ENCODE measurements around the gene CAMK1.

Gene CAMK1

DNA sequence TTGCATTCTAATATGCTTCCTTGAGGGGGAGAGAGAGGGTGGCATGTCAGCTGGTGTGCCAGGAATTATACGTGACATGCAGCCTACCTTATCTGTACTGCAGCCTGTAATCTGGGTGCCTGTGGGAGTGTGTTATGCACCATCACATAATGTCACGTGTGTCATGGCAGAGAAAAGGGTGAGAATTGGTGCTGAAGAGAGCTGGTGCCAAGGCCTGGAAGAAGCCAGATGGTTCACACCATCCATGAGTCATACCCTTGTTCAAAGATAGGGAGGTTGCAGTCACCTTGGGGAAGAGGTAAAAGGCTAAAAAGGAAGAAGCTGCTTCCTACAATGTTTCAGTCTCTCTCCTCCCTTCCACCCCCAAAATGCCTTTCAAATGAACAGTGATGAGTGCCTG lies 32.9 kb downstream of the CAMK1 start:
- DNase-seq (ENCODE audit: low read depth): no peak

DNA sequence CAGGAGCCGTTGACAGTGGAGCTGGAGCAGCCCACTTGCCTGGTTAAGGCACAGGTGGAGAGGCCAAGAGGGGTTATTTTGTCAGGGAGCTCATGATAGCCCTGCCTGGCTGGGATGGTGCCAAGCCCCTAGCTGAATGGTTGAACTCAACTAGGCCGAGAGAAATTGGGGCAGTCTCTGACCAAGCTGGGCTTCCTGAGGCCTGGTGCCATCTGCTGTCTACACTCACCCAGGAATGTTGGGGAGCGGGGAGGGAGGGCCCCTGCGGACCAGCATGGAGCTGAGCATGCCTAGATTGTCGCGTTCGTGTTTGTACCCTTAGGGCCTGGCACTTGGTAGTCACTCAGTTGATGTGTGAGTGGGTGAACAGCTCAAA lies 37.0 kb downstream of the CAMK1 start:
- no peak for DNase-seq (ENCODE audit: low read depth)

DNA sequence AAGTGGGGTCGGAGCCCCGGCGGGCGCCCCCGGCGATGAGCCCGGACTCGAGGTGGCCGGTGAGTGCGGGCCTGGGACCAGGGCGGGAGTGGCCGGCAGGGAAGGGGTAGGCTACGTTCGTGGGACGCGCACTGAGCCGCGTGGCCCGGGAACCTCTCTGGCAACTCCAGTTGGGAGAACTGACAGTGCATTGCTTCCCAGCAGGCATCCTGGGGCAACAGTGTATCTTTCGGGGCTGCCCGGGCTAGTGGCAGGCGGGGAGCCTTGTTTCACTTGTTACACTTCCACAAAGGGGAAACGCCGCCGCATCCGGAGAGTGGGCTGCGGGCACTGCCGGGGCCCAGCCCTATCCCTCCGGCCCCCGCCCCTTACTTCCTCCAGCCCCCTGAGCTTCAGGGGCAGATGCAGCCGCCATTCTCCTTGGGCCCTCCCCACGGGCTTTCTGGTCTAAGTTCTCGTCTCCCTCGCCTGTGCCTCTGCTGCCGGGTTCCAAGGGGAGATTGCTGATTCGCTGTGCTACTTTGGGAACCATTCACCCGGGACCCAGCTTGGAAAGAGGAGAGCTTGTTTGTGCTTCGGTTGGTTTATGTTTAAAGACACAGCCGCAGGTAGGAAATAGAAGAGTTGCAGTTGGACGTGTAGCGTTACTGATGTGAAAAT lies 37.5 kb downstream of the CAMK1 start:
- DNase-seq (ENCODE audit: low read depth): no peak

DNA sequence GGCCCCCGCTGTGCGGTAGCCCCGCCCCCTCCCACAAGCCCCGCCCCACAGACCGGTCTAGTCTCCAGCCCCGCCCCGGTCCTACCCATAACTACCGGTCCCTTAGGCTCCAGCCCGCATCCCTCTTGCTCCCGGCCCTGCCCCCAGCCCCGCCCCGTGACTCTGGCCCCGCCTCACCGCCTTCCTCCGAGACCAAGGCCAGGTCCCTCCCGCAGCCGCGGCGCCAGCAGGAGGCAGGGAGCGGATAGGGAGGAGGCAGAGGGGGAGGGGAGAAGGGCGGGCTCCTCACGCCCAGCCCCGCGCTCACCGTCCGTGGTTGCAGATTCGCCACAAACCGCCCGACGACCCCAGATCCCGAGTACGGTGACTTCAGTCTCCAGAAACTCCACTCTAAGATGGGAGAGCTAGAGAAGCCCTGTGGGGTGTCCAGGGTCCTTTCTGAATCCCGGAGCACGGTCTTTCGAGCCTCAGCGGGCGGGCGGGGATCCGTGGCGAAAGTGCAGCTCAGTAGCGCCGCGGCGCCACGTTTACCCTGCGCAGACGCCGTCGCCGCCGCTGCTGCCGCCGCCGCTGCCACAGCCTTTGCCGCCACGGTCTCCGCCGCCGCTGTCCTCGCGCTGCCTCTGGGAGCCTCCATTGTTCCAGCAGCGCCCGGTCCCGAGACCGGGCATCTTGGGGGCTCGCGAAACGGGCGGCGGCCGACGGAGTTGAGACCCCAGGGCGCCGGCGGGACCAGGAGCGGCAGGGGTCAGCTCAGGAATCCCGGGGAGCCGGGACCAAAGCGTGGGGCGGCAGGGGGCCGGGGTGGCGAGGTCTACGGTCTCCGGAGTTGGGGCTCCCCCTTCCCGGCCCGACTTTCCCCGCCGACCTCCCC lies 38.3 kb downstream of the CAMK1 start, which contains the start of gene BRPF1:
Gene BRPF1 (plus strand): TSS at position 530 of the 874 bp plus-strand sequence. CDS start 2,406 bp downstream, outside the sequence.
- DNase-seq (ENCODE audit: low read depth): peak; percentile 92

DNA sequence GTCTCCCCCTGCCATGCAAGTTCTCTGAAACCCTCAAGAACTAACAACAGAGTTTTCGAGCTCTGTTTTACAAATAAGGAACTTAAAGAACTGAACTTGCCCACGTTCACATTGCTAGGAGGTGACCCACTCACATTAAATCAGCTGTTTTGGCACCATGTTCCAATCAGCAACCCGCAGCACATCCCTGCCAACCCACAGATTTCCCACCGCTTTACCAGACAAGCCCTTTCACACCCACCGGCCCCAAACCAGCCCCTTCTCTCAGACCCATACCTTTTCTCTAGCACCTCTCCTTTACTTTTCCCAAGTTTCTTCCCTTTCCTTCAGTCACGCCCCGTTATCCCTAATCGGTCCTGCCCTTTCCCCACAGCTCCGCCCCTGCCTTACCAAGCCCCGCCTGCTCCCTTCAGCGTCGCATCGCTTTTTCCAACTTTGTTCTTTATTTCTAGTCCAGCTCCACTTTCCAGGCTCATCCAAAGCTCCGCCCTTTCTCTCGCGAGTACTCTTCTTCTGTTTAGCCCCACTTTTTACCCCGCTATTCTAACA lies 39.0 kb downstream of the CAMK1 start:
- peak; percentile 54 for DNase-seq (ENCODE audit: low read depth)

DNA sequence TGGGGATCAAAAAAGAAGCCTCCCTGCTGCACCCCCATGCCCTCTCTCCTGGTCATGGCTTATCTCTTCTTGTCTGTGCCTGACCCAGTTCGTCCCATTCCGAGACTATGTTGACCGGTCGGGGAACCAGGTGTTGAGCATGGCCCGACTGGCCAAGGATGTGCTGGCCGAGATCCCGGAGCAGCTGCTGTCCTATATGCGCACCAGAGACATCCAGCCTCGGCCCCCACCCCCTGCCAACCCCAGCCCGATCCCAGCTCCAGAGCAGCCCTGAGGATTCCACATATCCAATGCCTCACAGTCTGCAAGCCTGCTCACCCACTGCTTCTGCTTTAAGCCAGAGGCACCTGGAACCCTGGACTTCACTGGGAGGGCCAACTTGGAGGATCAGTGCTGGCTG lies 40.3 kb downstream of the CAMK1 start:
- DNase-seq (ENCODE audit: low read depth): no peak

DNA sequence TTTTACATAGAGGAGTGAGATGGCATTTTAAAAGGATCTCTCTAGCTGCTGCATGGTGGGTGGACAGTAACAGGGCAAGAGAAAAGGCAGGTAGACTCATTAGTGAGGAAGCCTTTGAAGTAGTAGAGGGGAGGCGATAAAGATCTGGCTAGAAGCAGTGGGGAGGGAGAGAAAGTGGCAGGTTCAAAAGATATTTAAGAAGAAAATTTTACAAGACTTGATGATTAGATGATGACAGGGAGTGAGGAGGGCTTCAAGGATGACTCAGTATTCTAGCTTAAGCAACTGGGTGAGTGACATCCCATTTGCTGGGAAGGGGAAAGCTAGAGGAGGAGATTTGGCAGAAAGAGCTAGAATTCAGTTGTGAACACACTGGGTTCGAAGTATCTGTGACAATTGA lies 42.0 kb downstream of the CAMK1 start:
- no peak for DNase-seq (ENCODE audit: low read depth)

DNA sequence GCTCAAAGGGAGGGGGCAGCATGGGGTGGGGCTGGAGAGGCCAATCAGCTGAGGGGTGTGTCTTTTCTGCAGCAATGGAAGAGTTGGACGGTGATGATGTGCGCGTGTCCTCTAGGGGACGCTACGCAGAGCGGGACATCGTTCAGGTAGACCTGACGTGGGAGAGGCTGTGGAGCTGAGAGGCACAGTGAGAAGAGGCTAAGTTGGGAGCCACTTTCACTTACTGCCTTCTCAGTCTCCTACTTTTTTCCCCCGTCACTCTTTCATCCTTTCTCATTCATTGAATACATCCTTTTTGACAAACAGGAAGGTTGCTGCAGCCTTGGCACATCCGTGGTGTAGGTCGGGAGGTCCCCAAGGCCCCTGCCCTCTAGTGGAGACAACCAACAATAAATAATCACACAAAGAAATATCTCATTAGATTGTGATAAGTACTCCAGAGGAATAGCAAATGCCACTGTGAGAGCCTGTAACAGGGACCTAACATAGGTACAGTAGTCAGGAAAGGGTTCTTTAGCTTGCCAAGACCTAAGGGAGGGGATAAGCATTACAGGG lies 42.6 kb downstream of the CAMK1 start:
- no peak for DNase-seq (ENCODE audit: low read depth)

DNA sequence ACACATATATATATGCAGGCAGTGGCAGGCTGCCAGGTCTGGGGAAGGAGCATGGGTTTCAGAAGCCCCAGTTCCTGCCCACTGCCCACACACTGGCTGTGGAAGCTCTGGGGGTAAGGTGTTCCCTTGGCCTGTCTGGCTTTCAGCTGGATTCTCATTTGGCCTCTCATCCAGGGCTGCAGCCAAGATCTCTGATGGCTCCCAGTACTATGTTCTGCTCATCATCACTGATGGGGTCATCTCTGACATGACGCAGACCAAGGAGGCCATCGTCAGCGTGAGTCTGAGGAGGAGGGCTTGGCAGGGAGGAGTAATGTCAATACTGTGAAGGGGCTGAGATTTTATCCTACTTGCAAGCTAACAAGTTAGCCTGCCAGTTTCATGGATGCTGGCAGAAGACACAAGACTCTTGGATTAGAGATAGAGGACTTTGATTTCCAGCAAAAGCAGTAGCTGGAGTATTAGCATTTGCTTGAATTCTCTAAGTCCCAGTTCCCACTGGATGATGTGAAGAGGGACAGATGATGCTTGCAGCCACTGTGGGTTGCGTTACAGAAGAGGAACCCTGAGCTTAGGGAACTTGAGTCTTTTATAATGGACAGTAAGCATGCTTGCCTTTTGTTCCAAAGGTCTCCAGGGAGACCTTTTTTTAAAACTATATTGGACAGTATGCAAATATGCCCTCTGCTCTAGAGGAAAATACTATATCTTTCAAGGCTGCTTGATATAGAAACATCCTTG lies 43.8 kb downstream of the CAMK1 start:
- no peak for DNase-seq (ENCODE audit: low read depth)

DNA sequence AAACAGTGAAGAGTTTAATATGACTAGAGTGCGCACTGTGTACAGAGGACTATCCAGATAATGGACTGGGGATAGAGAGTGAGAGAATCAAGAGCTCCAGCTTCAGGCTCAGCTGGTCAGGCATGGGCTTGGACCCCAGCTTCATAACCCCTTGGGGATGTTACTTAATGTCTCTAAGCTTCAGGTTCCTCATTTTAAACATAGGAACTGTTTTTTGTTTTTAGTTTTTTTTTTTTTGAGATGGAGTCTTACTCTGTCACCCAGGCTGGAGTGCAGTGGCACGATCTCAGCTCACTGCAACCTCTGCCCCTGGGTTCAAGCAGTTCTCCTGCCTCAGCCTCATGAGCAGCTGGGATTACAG lies 48.1 kb downstream of the CAMK1 start:
- no peak for DNase-seq (ENCODE audit: low read depth)

DNA sequence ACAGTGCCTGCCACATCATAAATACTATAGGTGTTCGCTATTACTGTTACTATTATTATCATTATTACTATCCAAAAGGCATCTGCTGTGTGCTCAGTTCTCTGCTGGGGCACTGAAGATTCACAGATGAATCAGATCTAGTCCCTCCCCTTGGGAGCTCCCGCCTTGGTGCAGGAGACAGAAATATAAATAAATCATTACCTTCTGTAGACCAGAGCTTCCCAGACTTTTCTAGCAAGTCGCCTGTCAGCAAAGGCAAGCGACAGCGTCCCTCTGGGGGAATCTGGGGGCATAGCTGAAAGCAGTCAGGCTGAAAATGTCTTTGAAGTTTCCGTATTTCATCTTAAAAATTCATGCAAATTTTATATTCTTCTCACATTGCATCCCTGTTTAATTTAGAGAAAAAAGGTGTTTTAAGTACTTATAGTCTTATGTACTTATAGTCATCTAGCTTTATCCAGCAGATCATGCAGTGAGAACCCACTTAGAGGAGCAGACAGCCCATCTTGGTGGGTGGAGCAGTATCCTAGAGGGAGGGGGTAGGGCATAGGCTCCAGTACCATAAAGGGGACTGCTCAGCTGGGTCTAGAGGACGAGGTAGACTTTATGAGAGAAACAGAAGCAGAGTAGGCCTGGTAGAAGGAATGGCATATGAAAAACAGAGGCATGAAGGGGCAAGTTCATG lies 48.6 kb downstream of the CAMK1 start:
- no peak for DNase-seq (ENCODE audit: low read depth)

DNA sequence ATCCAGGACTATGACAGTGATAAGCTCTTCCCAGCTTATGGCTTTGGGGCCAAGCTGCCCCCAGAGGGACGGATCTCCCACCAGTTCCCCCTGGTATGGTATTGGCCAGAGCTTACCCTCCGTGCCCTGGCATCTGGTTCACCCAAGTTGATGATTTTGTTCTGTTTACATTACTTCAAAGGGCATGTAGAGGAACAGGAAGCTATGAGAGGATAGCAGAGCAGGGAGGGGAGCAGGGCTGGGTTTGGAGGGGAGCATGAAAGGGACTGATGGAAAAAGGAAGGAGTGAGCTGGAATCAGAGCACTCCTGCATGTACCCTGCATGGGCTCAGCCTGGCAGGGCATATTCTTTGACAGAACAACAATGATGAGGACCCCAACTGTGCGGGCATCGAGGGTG lies 51.6 kb downstream of the CAMK1 start:
- no peak for DNase-seq (ENCODE audit: low read depth)

DNA sequence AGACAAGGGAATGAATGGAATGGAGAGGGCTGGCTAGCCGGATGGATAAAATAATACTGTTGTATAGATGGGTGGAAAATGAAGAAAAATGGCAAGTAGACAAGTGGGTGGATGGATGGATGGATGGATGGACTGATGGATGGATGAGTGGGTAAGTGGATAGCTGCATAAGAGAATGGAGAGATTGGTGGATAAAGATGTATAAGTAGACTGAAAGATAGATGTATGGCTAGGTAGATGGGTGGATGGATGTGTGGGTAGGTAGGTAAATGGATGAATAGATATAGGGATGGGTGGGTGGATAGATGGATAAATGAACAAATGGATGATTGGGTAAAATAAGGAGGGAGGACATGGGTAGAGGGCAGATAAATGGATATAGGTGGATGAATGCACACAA lies 52.2 kb downstream of the CAMK1 start:
- DNase-seq (ENCODE audit: low read depth): no peak

DNA sequence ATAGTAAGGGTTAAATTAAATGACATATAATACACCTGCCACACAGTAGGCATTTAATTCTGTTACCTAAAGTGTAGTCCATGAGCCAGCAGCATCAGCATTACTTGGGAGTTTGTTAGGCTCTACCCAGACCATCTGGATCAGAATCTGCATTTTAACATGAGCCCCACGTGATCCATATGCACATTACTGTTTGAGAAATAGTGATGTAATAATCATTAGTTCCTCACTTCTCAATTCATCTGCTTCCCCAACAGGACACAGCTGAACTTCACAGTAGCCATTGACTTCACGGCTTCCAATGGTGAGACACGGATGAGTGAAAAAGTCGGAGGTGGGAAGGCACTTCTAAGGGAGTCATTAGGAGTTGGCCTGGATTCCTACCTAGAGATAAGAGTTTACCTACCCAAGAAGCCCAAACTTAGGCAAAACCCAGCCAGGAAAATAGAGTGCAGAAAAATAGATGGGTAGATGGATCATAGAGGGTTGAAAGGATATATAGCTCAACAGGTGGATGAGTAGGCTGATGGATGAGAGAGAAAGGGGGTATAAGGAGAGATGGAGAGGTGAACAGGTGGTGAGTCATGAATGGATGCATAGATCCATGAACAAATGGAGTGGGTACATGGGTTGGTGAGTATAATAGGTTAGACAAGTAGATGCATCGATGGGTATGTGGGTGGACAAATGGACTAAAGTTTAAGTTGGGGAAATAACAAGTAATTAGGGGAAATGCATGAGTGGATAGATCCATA lies 52.8 kb downstream of the CAMK1 start:
- no peak for DNase-seq (ENCODE audit: low read depth)

DNA sequence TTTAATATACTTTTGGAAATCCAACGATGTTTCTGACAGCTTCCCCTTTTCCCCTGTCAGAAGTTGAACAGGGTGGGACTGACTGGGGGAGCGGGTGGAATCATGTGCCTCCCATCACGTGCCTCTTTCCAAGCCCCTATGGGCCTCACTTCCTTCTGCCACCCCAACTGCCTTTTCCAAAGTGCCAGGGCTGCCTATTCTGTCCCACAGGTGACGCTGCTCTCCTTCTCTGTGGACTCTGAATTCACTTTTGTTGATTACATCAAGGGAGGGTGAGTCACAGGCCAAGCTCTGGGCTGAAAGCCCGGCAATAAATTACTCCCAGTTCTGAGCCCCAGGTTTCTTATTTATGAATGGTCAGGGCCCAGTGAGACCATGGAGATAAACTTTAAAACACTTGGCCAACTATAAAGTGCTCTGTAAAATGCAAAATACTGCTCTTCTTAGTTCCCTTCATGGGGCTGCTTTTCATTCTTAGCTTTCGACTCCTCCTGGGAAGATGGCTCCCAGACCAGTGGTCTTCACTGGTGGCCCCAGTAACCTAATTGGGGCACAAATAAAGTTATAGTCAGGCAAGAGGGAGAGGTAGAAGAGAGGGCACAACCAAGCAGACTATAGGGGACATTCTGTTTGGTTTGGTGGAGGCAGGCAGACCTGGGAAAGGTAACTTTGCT lies 53.8 kb downstream of the CAMK1 start:
- peak; percentile 49 for DNase-seq (ENCODE audit: low read depth)

DNA sequence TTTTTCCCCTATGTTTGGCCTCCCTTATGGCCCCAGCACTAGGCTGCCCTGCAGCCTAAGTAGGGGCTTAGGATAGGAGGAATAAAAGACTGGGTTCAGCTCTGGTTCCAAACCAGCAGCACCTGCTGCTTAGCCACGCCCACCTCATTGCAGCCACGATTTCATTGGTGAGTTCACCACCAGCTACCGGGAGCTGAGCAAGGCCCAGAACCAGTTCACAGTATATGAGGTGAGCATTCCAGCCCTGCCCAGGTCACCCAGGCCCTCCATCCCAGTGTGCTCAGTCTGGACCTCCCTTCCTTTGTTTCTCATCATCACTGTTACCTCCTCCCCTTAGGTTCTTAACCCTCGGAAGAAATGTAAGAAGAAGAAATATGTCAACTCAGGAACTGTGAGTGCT lies 54.6 kb downstream of the CAMK1 start:
- DNase-seq (ENCODE audit: low read depth): no peak

DNA sequence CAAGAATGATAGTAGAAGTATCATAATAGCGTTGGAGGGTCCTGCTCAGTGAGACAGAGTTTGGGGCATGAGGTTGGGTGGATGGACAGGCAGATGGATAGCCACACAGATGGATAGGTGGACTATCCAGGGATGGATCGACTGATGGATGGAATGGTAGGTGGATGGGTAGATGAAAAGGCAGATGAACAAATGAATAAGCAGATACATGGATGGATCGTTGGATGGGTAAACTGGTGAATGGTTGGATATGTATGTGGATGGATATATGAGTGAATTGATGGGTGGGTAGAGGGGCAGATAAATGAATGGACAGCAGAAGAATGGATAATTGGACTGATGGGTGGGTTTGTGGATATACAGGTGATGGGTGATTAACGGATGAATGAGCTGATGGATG lies 56.6 kb downstream of the CAMK1 start:
- DNase-seq (ENCODE audit: low read depth): no peak

DNA sequence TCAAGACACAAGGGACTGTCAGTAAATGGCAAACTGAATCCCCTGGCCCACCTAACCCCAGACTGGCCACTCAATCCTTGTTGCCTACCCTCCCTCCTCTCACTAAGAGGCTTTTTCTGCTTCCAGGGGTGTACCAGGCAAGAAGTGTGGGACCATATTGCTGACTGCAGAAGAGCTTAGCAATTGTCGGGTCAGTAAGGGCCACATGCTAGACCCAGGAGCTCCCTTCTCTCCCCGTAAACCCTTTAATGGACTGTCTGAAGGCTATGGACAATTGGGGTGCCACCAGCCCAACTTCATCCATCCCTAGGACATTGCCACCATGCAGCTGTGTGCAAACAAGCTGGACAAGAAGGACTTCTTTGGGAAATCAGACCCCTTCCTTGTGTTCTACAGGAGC lies 57.3 kb downstream of the CAMK1 start:
- no peak for DNase-seq (ENCODE audit: low read depth)

DNA sequence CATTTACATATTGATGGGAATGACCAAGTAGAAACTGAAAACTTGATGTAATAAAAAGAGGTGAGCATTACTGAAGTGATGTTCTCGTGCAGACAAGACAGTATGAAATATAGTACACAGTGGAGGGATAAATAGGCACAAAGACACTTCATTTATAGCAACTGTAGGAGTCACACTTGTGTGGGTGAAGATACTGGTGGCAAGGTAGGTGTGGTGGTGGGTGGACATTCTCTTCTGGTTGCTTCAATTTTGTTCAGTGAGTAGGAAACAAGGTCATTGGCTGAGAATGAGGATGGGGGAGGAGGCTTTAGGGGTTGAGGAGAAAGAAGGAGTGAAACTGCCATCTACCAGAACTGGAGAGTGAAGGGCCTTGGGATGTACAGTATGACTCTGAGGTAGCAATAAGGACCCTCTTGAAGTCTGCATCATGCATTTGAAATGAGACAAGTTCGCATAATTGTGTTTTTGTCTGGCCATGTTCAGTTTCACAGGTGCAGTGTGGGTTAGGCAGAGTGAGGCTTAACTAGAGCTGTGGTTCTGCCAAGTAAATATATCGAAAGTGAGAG lies 59.5 kb downstream of the CAMK1 start:
- no peak for DNase-seq (ENCODE audit: low read depth)
